ENCODE measurements around the gene NVL.

GRCh38 chr1:224188286-224188685 lies 141.7 kb downstream of the NVL start:
- TF ChIP-seq CTCF (IDR thresholded peaks at IDR 0.05), result no peak
- no peak for TF ChIP-seq IRF3 (IDR thresholded peaks at IDR 0.05; ENCODE audit: low read depth, low read length)

Data from SK-N-SH (cell line).